ENCODE measurements around the gene FPGS.
"Not testable (repeated sequence)": the region's sequence is repeated elsewhere in the genome, so short reads cannot be mapped to it uniquely, and the experiment has no call there.

Gene FPGS

GRCh38 chr9:127838375-127839078 lies 35.8 kb downstream of the FPGS start:
- peak; percentile 99 for DNase-seq (ENCODE audit: low read depth)

DNA sequence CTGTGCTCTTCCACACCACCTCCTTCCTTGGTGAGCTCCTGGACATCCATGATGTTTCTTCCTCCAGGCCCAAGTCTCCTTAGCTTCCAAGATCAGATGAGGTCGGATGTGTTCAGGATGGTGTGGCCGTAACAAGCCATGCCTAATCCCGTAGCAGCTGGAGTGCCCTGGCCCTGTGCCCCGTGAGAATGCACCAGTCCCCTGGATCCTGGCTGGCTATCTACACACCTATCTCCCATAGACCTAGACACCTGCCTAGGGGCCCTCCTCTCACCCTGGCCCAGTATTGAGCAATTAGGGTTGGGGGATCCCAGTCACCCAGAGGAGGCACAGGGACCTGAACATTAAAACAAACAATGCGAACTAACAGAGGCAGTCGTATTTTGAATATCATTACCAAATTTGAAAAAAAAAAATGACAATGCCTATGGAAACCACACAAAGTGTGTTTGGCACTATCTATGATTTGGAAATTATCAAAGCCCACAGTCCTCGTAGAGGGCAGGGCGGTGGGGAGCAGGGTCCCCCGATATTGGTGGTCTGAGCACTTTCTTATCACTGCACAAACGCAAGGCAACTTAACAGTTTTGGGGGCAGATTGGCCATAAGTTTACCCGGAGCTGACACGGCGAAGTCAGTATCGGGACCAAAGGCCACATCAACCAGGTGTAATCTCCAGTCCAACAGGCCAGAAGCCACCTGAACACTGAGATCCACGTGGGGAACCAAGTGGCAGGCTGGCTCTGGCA lies 38.6 kb downstream of the FPGS start:
- no peak for DNase-seq (ENCODE audit: low read depth)

GRCh38 chr9:127844821-127845359 lies 42.2 kb downstream of the FPGS start:
- no peak for DNase-seq (ENCODE audit: low read depth)

DNA sequence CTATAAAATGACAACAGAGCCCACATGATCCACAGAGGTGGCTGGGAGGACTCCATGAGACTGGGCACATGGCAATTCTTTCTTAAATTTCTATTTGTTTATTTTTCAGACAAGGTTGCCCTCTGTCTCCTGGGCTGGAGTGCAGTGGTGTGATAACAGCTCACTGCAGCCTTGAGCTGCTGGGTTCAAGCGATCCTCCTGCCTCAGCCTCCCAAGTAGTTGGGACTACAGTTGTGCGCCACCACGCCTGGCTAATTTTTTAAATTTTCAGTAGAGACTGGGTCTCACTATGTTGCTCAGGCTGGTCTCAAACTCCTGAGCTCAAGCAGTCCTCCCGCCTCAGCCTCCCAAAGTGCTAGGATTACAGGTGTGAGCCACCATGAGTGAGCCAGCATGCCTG lies 42.9 kb downstream of the FPGS start:
- DNase-seq (ENCODE audit: low read depth), result not testable (repeated sequence)

GRCh38 chr9:127846443-127847177 lies 43.9 kb downstream of the FPGS start:
- no peak for DNase-seq (ENCODE audit: low read depth)

- DNase-seq (ENCODE audit: low read depth), result no peak
Observed at GRCh38 chr9:127847178-127847510, 44.5 kb downstream of the FPGS start.

- no peak for DNase-seq (ENCODE audit: low read depth)
Observed at GRCh38 chr9:127847833-127848755, 45.4 kb downstream of the FPGS start.

DNA sequence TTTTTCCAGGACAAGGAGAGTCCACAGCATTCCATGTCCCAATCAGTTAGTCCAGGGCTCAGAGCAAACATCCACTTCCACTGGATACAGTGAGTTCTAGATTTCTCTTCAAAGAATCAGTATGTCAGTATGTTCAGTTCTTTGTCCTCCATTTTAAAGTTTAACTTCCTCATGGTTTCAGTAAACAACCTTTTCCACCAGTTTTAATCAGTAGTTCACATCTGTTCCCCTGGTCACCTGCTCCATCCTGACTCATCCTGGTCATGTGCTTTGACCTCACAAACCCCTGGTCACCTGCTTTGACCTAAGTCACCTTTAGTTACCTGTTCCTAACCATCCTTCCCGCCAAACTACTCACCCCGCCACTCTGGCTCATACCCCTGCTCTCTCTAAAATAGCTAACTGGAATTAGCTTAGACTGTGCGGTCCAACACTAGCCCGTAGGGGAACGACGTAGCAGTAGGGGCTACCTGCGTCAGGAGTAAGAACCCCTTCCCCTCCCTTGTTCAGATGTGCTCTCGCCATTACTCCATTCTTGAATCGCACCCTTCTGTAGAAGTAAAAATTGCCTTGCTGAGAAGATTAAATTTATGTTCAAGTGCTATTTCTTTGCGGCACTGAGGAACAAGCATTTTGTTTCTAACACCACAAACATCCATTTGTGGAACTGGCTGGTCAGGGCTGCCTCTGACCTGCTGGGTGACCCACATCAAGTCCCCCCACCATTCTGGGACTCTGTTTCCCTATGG lies 46.2 kb downstream of the FPGS start:
- DNase-seq (ENCODE audit: low read depth), result no peak

DNA sequence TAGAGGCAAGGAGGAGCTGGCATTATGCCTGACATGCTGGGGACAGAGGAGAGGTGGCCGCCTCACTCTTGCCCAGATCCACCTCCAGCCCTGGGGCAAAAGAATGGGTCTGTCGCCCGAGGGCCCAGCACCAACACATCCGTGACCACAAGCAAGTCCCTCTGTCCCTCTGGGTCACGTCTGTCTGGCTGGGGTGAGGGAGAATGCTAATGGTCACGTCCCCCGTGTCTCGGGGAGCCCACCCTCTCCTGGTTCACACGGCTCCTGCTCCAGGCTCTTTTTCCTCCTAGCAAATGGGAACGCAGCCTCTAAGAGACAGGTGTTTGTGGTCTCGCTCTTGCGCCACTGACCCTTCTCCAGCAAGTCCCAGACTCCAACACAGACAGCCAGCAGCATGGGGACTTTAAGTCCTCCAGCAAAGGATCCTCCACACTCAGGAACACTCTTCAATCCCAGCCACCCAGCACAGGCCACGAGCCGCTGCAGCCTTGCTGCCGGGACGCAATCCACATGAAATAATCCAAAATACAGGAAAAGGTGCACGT lies 47.7 kb downstream of the FPGS start:
- no peak for DNase-seq (ENCODE audit: low read depth)

DNA sequence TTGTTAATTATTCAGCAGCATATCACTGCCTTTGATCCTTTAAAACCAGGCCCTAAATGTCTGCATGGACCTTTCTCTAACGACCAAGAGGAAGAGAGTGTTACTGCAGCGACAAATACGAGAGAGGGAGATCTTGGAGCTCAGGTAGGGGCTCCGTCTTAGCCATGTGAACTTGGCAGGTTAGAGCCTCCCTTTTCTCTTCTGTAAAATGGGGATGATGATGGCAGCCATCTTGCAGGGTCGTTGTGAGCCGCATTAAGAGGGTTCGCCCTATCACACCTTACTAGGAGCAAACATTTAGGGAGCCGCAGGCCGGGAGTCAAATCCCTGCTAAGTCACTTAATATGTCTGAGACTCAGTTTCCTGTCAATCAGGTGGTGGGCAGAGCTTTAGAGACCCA lies 50.1 kb downstream of the FPGS start:
- no peak for DNase-seq (ENCODE audit: low read depth)

DNA sequence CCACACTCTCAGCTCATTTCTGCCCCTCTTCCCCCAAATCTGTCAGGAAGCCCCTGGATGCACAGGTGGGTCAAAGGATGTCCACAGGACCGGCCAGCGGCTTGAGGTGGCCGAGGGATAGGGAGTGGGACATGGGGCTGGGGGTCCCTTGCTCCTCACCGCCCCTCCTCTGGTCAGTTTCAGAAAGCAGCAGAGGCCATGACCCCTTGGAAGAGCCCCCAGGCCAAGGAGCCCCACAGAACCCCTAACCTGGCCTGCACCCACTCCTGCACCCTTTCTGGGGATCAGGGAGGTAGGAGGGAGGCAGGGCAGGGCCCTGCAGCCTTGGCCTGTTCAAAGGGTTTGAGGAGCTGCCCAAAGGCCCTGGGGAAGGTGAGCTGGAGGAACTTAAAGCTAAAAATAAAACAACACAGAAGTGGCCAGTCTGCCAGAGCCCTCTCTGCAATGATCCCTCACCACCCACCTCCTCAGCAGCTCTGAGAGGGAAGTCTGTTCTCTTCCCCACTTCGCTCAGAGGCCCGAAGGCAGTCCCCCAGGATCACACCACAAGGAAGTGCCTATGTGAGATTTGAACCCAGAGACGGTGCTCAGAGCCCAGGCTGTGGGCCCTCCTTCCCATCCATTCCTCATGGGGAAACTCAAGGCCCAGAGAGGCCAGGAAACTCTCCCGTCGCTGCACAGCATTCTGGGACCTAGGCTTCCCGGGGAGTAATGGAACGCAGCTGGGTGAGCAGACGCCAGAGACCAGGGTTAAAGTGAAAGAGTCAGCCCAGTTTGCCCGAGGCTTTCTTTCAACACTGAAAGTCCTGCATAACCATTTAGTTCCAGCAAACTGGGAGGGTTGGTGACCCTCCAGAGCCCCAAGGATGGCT lies 50.9 kb downstream of the FPGS start:
- DNase-seq (ENCODE audit: low read depth), result no peak

GRCh38 chr9:127854184-127854806 lies 51.6 kb downstream of the FPGS start, which contains the start of gene ENG:
ENG (minus strand) TSS chr9:127854658; CDS start chr9:127854355, 303 bp downstream.
- DNase-seq (ENCODE audit: low read depth), result no peak

DNA sequence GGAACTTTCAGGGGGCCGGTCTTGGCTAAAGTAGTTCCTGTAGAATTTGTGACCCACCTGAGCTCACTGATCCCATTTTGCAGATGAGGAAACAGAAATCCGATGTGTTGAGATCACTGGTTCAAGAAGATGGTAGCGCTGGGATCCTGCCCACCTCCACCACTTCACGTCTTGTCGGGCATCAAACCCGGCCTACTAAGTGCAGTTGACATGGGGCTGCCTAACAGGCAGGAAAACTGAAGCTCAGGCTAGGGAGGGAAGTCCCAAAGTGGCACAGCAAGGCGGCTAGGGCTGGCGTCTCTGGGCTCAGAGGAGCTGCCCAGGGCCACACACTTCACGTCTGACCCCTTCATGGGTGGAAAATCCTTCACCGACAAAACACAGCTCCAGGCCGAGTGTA lies 52.3 kb downstream of the FPGS start:
- no peak for DNase-seq (ENCODE audit: low read depth)

GRCh38 chr9:127855522-127855921 lies 52.8 kb downstream of the FPGS start:
- no peak for DNase-seq (ENCODE audit: low read depth)

- DNase-seq (ENCODE audit: low read depth), result no peak
Observed at GRCh38 chr9:127856094-127856728, 53.5 kb downstream of the FPGS start.

DNA sequence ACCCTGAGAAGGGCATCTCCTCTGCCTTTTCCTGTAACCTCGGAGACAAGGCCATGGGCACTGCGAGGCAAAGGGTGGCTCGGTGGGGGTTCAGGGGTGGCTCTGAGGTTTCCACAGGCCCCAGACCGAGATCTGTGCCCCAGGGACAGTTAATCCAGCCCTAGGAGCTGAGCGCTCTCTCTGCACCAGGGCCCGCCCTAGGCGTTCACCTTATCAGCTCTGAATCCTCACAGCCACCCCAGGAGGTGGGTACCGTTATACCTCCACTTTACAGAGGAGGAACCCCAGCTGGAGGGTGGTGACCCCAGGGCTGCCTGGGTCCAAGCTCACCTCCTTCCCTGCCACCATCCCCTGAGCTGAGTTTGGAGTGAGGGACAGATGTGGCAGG lies 54.0 kb downstream of the FPGS start:
- DNase-seq (ENCODE audit: low read depth), result no peak

GRCh38 chr9:127857278-127857677 lies 54.6 kb downstream of the FPGS start:
- no peak for DNase-seq (ENCODE audit: low read depth)

- DNase-seq (ENCODE audit: low read depth), result no peak
Observed at GRCh38 chr9:127858041-127858512, 55.4 kb downstream of the FPGS start.

DNA sequence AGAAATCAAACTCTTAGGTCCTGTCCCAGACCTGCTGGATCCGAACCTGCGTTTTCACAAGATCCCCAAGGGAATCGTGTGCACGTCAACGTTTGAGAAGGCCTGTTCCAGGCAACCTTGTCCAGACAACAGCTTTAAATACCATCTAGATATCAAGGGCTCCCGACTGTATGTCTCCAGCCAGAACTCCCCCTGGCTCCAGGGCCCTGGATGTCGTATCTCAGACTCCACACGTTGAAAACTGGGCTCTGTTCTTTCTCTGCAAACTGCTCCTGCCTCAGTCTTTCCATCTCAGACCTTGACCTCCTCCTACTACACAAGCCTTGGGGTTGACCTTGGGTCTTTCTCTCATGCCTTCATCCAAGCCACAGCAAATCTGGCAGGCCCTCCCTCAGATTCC lies 57.6 kb downstream of the FPGS start:
- DNase-seq (ENCODE audit: low read depth), result no peak

Data from stromal cell of bone marrow (primary cell).